Measurements from ENCODE around the gene KATNAL2.

KATNAL2 gene

GRCh38 chr18:47036298-47036874, 119.0 kb downstream of the KATNAL2 start:
- DNase-seq: peak; percentile 74

- DNase-seq: no peak
Measured at GRCh38 chr18:47036927-47037578, 119.7 kb downstream of the KATNAL2 start.

GRCh38 chr18:47040982-47041381, 123.6 kb downstream of the KATNAL2 start:
- no peak for DNase-seq

DNA sequence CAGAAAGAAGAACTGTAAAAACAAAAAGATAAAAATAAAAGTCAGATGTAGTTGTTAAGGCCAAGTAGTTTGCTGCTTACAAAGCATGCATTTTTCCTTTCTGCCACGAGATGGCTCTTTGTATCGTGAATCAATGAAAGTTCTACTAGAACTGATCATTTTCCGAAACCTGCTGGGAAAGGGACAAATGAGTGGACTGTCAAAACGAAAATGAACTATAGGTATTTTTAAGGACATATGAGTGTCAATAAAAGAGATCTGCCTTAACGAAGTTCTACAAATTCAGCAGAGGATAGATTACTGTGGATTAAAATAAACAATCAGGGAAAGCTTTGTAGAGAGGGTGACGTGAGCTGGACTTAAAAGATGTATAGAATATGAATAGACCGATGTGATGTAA, 133.1 kb downstream of the KATNAL2 start:
- DNase-seq: peak; percentile 78

DNA sequence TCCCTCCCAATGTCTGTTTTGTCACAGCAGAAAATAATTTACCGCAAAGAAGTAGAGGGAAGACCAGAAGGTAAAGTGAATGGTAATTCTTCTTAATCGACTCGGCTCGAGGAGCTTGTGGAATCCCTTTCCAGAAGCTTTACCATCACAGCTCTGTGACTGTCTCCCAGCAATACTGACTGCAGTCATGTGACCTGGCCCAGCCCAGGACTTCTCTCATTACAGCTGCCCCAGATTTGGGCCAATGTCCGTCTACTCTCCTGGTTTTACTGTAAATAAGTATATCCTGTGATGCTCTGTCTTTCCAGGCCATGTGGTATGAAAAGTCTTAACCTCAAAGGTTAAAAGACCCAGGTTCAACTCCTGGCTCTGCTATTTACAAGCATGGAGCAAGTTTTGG, 137.0 kb downstream of the KATNAL2 start:
- DNase-seq: no peak

DNA sequence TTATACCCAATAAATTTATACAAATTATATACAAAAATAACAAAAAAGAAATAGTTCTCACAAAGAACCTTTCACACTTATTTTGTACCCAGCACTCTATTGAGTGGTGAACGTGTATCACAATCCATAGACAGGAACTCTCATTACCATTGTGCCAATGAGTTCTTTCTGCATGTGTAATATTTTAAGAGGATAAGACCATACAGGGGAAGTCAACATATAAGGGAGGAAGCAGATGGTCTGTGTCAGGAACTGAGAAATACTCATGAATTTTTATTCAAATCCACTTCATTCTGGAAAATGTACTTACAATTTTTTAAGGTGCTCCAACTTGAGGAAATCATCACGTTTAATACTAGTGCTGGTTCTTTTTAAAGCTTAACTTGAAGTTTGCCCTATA, 145.1 kb downstream of the KATNAL2 start:
- DNase-seq: no peak

DNA sequence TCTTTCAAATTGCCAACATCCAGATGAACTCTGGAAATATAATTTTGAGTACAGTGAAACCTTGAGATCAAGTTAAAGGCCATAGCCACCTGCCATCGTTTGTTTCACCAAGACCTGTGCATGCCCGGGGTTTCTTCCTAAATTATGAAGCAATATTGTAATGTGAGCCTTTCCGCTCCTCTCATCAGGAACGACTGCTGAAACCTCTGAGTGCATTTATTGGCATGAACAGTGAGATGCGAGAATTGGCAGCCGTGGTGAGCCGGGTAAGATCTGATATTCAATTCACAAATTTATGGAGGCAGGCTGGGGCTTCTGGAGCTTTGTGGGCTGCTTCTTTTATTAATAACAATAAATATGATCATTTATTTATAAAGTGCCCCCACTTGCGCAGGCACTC, 145.7 kb downstream of the KATNAL2 start:
- DNase-seq: no peak

DNA sequence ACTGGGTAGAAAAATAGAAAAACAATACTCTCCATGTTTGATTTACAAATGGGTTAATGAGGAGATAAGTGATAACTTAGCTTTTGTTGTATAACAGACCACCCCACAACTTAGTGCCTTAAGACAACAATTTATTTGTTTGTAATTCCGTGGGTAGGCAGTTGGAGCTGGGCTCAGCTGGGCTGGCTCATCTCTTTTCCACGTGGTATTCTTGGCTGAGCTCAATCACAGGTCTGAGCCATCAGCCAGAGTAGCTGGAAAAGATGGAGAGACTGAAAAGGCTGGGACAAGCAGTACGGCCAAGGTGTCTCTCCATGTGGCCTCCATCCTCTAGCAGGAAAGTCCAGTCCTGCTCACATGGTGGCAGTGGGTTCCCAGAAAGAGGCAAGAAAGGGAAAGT, 150.2 kb downstream of the KATNAL2 start:
- no peak for DNase-seq

DNA sequence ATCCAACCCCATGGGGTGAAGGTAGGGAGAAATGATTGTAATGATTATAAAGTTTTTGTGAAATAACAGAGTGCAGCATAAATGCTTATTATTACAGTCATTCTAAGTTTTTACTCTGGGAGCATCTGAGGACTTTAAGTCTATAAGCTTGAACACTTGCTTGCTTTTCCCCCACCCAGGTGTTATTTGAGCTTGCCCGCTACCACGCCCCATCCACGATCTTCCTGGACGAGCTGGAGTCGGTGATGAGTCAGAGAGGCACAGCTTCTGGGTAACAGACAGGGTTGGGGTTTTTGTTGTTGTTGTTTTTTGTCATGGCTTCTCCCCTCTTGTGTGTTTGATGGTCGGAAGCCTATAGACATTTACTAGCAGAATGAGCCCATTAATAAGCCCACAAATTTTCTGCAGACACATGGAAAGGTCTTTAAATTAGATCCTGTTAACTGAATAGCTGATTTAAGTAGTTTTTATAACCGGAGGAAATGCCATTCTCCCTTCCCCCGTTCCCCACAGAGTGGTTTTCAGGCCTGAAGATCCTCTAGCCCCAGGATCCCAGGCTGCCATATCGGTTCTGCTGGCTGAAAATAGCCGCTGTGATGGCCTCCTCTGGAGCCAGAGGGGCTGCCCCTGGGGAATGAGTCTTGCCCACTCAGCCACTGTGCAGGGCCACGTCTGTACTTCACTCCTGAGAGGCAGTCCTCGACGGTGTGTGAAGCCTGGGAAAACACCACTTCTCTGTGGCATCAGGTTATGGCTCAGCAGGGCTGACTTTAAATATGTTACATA, 157.9 kb downstream of the KATNAL2 start:
- DNase-seq: peak; percentile 15

DNA sequence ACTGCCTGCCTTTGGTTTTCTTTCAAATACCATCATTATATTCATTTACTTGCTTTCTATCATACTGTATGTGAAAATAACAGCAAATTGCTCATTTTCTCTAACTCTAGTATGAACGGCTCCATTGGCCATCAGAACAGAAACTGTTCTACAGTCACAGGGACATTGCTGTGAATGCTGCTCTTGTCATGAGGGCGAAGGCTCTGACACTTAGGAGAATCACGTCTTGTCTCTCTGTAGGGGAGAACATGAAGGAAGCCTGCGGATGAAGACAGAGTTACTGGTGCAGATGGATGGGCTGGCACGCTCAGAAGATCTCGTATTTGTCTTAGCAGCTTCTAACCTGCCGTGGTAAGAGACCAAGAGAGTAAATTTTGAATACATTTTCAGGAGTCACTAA, 159.7 kb downstream of the KATNAL2 start:
- DNase-seq: no peak

GRCh38 chr18:47080872-47081271, 163.5 kb downstream of the KATNAL2 start:
- no peak for DNase-seq

GRCh38 chr18:47081578-47081977, 164.2 kb downstream of the KATNAL2 start:
- no peak for DNase-seq

- DNase-seq: no peak
Measured at GRCh38 chr18:47087676-47088075, 170.3 kb downstream of the KATNAL2 start.

GRCh38 chr18:47095810-47096209, 178.4 kb downstream of the KATNAL2 start:
- no peak for DNase-seq

- DNase-seq: peak; percentile 83
Measured at GRCh38 chr18:47100212-47100831, 182.9 kb downstream of the KATNAL2 start.

GRCh38 chr18:47108373-47108772, 191.0 kb downstream of the KATNAL2 start:
- DNase-seq: no peak

DNA sequence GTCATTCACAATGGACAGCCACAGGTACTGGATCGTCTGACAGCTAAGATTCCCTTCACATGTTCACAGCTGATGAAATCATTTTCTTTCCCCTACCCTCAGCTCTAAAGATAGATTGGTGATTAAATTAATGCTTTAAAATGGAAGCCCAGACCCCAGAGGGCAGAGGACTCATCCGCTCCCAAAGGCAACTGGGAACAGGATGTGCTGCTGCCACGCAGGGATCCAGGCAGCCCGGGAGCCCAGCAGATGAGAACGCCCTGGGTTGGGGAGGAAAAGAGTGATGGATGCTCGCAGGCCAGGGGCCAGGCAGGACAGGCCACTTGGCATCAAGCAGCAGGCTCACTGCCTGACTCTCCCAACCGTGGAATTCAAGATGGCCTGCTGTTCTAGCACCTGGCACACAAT, 191.6 kb downstream of the KATNAL2 start:
- no peak for DNase-seq

DNA sequence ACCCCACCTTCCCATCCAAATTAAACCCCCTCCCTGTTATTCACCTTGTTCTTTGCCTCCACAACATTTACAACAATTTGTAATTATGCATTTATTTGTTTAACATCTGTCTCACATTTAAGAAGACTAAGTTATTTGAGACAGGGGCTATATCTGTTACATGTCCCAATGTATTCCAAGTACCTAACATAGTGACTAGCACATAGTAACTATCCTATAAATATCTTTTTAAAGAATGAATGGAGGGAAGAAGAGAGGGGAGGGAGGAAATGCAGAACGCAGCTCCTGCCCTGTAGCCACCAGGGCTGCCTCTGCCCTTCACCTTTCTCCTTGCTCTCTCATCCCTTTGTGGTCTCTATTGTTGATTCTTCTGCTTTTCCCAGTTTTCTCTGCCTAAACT, 192.3 kb downstream of the KATNAL2 start:
- DNase-seq: no peak

DNA sequence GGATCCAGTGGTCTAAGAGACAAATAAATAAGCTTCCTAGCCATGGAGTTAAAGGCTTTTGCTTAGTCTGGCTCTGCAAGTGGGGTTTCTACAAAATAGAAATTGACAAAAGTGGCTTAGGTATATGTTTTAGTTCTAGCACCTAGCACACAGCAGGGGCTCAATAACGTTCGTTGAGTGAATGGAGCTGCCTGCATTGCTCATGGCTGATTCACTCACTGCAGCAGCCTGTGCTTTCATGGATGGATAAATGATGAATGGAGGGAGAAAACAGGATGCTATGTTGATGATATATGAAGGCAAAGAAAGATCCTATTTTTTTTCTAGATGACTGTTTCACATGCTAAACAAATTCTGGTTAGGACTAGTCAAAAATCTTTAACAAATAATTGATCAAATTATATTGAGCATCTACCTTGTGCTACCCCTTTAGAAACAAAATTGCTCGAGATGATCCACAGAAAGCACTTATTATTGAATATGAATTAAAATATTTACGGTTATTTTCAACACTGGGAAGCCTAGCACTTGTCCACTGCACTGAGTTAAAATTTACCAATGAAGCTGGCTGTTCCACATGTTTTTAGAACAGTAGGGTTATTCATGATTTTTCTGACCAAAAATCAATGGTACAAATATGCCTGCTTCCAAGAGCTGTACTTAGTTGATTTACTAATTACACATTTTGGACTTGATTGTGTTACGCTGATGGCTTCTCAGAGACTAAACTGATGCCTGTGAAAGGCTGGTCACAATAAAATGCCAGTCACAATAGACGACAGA, 193.3 kb downstream of the KATNAL2 start:
- DNase-seq: no peak

GRCh38 chr18:47113796-47114540, 196.6 kb downstream of the KATNAL2 start:
- no peak for DNase-seq

- no peak for DNase-seq
Measured at GRCh38 chr18:47115205-47115604, 197.8 kb downstream of the KATNAL2 start.

DNA sequence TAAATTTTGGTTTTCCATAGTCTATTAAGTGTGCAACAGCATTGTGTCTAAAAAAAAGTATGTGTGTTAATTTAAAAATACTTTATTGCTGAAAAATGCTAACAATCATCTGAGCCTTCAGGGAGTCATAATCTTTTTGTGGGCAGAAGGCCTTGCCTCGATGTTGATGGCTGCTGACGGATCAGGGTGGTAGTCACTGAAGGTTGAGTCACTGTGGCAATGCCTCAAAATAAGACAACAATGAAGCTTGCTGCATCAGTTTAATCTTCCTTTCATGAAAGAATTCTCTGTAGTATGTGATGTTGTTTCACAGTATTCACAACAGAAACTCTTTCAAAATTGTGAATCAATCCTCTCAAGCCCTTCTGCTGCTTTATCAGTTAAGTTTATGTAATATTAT, 201.6 kb downstream of the KATNAL2 start:
- no peak for DNase-seq
